Gastroesophageal sphincter (tissue), 4 donors: ENCODE results near the gene ULK2. TPM values are rescaled to one million over a fixed set of nuclear protein-coding genes. Genes with fewer than 3 reads are reported as not detected.

Experiments used
- ATAC-seq: fragments of 150-250 bp; one replicate; pipeline ENCODE4 v1.9.1; 2016; ENCODE audit warnings: mild to moderate bottlenecking, moderate library complexity
- H3K27ac ChIP-seq, 4 donors: fragments of 200-600 bp; sonication (generic) in 3 of 4; 1 replicate in 3 of 4; 2 replicates in 1 of 4; pipeline ENCODE4 v1.5.1; 2016 to 2019
- H3K27me3 ChIP-seq: fragments of 200-600 bp; sonication (generic); one replicate; pipeline ENCODE4 v1.5.1; 2019
- H3K36me3 ChIP-seq, 2 donors: fragments of 200-600 bp; sonication (generic); one replicate each; pipeline ENCODE4 v1.5.1; 2019; ENCODE audit warnings: control low read depth in 1 of 2
- H3K4me1 ChIP-seq, 3 donors: fragments of 200-600 bp; sonication (generic); 1 replicate in 2 of 3; 2 replicates in 1 of 3; pipeline ENCODE4 v1.5.1; 2016 to 2019; ENCODE audit warnings: control low read depth in 2 of 3
- H3K4me3 ChIP-seq, 2 donors: fragments of 200-600 bp; sonication (generic); one replicate each; pipeline ENCODE4 v1.5.1; 2019; ENCODE audit warnings: mild to moderate bottlenecking in 1 of 2, moderate library complexity in 1 of 2
- H3K9me3 ChIP-seq, 3 donors: fragments of 200-600 bp; sonication (generic); one replicate each; pipeline ENCODE4 v1.5.1; 2017 to 2019; ENCODE audit warnings: control low read depth in 2 of 3
- CTCF ChIP-seq, 4 experiments: fragments of 200-600 bp in 2 of 4; fragments of 450-650 bp in 2 of 4; sonication (generic) in 1 of 4; IDR thresholded peaks; one replicate each; pipeline ENCODE4 v1.5.1; 2017 to 2019; ENCODE audit warnings: antibody characterized with exemption in 4 of 4, mild to moderate bottlenecking in 2 of 4, moderate library complexity in 2 of 4
- EP300 ChIP-seq: sonication (generic); formaldehyde crosslinking; IDR thresholded peaks from one replicate; pipeline ENCODE4 v1.6.1; 2017; ENCODE audit warnings: antibody characterized with exemption, mild to moderate bottlenecking
- POLR2A ChIP-seq, 2 donors: fragments of 450-650 bp; IDR thresholded peaks; one replicate each; pipeline ENCODE4 v1.6.1; 2017; ENCODE audit warnings: antibody characterized with exemption in 2 of 2, mild to moderate bottlenecking in 2 of 2, moderate library complexity in 1 of 2
- POLR2AphosphoS5 ChIP-seq: sonication (generic); formaldehyde crosslinking; IDR thresholded peaks from one replicate; pipeline ENCODE4 v1.6.1; 2017; ENCODE audit warnings: antibody characterized with exemption
- WGBS, 2 donors: methylation state at CpG; one replicate each; pipeline ENCODE4 v1.1.5; 2018; ENCODE audit warnings: low coverage in 1 of 2; 5-methylcytosine and 5-hydroxymethylcytosine counted together
- total RNA-seq, 4 donors: library from RNA; depleted of rRNA; stranded (reverse); fragments of >200 nt; gene quantifications; one replicate each; pipeline ENCODE4 v1.1.0, GENCODE V29; 2016

ULK2 gene
- total RNA-seq, 4 donors from 2014 or later = 29.2 to 48.7 (median 47.5) TPM

- H3K27ac ChIP-seq = no peak overlapping the region
- peaks cover 0 to 96% of the 10 kb centered on the region in 2 donors for H3K36me3 ChIP-seq
- H3K27me3 ChIP-seq = no peaks in the 10 kb centered on the region
- WGBS, 2 donors = 67 to 72% methylated on average over 1 to 3 of the region's 3 CpGs
- H3K4me1 ChIP-seq = no peaks in the 10 kb centered on the region
- H3K4me3 ChIP-seq = no peak overlapping the region
- TF ChIP-seq CTCF (IDR thresholded peaks at IDR 0.05) (no peak), POLR2A (IDR thresholded peaks at IDR 0.05) (no peak), EP300 (no peak), POLR2AphosphoS5 (no peak)
- no peaks in the 10 kb centered on the region for H3K9me3 ChIP-seq
- ATAC-seq = no peak
Measured at GRCh38 chr17:19812407-19812806, 55.3 kb downstream of the ULK2 start.

DNA sequence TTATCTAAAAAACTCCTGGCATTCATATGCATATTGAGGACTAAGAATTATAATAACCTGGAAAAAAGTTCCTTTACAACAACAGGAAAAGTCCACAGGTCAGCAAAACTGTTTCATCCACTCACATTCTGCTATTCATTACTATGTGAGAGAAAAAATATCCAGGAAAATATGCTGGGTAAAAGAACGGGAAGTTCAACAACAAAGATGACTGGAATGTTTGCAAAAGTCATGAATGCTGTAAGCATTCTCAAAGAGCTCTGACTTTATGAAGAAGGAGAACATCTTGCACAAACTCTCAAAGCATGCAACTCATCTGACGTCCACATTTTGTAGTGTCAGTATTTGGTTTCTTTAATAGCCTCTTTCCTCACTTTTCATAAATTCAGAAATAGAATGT, 62.7 kb downstream of the ULK2 start:
- H3K27me3 ChIP-seq = no peaks in the 10 kb centered on the region
- H3K9me3 ChIP-seq = no peaks in the 10 kb centered on the region
- peaks cover 0 to 79% of the 10 kb centered on the region in 2 donors for H3K36me3 ChIP-seq
- 8 to 52% methylated on average over 2 of the region's 2 CpGs for WGBS, 2 donors
- no peaks in the 10 kb centered on the region for H3K4me1 ChIP-seq
- peak overlapping the region in 1 of 4 donors; percentile 49 for H3K27ac ChIP-seq
- peak; percentile 77 for ATAC-seq
- no peak for TF ChIP-seq CTCF (IDR thresholded peaks at IDR 0.05)
- TF ChIP-seq POLR2AphosphoS5 = peak; percentile 58
- no peak overlapping the region for H3K4me3 ChIP-seq

DNA sequence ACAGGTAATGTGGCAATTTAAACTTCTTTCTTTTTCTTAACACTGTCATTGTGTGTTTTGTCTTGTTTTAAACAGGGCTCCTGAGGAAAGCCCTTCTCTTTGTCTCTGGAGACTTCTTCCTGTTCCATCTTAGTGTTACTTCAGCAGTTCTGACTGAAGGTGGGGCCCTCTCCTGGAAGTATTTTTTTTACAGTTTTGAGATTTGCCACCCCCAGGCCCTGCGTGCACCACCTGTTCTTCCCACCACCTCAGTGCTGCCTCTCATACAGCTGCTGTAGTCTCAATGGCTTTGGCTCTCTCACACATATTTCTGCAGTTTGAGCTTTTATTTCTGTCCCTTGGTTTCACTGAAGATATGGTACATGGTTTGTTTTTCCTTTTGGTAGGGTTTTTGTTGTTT, 67.2 kb downstream of the ULK2 start:
- Histone ChIP-seq H3K27me3 (no peaks in the 10 kb centered on the region), H3K36me3 (peaks cover 0 to 86% of the 10 kb centered on the region in 2 donors), H3K27ac (no peak overlapping the region), H3K9me3 (no peaks in the 10 kb centered on the region), H3K4me3 (no peak overlapping the region), H3K4me1 (no peaks in the 10 kb centered on the region)
- WGBS, 2 donors = 71 to 80% methylated on average over 1 of the region's 1 CpG
- TF ChIP-seq POLR2AphosphoS5 (no peak), CTCF (IDR thresholded peaks at IDR 0.05) (no peak), POLR2A (IDR thresholded peaks at IDR 0.05) (no peak), EP300 (no peak)
- no peak for ATAC-seq

DNA sequence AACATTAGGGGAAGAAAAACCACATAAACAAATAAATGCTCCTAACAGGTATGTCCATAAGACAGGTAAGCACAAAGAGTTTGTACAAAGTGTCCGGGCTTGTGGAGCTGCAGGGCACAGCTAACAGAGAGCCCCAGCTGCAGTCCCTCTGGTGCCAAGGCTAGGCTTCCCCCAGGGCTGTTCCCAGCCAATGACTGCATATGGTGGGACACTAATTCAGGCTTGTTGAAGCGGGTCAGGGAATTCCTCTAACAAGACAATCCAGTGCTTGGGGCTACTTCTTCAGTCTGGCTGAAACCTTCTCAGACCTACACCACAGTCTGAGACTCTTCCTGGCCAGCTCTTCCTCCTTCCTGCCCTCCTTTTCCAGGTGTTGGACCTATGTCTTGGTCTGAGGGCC, 67.9 kb downstream of the ULK2 start:
- no peaks in the 10 kb centered on the region for H3K9me3 ChIP-seq

More for the DNA sequence above, 67.9 kb downstream of the ULK2 start:
- Histone ChIP-seq H3K36me3 (peaks cover 0 to 93% of the 10 kb centered on the region in 2 donors), H3K4me1 (no peaks in the 10 kb centered on the region), H3K4me3 (no peak overlapping the region), H3K27me3 (no peaks in the 10 kb centered on the region), H3K27ac (no peak overlapping the region)
- WGBS, 2 donors = 94 to 100% methylated on average over 1 to 2 of the region's 2 CpGs
- TF ChIP-seq POLR2AphosphoS5 (no peak), EP300 (no peak), POLR2A (IDR thresholded peaks at IDR 0.05) (no peak), CTCF (IDR thresholded peaks at IDR 0.05) (no peak)
- ATAC-seq = no peak
